ENCODE data around the gene MEIKIN. TPM values are rescaled to one million over a fixed set of nuclear protein-coding genes. Genes with fewer than 3 reads are reported as not detected.

The MEIKIN gene
- total RNA-seq, 4 donors from 2014 or later = not detected

DNA sequence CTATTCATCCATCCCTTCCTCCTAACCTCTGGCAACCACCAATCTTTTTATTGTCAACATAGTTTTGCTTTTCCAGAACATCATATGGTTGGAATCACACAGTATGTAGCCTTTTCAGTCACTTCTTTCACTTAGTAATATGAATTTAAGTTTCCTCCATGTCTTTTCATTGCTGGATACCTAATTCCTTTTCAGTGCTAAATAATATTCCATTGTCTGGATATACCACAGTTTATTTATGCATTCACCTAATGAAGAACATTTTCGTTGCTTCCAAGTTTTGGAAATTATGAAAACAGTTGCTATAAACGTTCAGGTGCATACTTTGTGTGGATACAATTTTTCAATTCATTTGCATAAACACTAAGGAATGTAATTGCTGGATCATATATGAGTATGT lies 77.9 kb downstream of the MEIKIN start:
- peaks cover 0 to 58% (median 10%) of the 10 kb centered on the region in 4 donors for H3K9me3 ChIP-seq
- H3K27me3 ChIP-seq = no peaks in the 10 kb centered on the region
- 43% methylated on average over 2 of the region's 2 CpGs for WGBS, 2 donors
- no peaks in the 10 kb centered on the region for H3K4me1 ChIP-seq
- H3K4me3 ChIP-seq = no peak overlapping the region
- DNase-seq (ENCODE audit: low spot score in 2 of 2) = no peak
- H3K36me3 ChIP-seq = no peaks in the 10 kb centered on the region
- H3K27ac ChIP-seq = no peak overlapping the region
- TF ChIP-seq POLR2A (IDR thresholded peaks at IDR 0.05) = no peak
- TF ChIP-seq, protein P1, sequence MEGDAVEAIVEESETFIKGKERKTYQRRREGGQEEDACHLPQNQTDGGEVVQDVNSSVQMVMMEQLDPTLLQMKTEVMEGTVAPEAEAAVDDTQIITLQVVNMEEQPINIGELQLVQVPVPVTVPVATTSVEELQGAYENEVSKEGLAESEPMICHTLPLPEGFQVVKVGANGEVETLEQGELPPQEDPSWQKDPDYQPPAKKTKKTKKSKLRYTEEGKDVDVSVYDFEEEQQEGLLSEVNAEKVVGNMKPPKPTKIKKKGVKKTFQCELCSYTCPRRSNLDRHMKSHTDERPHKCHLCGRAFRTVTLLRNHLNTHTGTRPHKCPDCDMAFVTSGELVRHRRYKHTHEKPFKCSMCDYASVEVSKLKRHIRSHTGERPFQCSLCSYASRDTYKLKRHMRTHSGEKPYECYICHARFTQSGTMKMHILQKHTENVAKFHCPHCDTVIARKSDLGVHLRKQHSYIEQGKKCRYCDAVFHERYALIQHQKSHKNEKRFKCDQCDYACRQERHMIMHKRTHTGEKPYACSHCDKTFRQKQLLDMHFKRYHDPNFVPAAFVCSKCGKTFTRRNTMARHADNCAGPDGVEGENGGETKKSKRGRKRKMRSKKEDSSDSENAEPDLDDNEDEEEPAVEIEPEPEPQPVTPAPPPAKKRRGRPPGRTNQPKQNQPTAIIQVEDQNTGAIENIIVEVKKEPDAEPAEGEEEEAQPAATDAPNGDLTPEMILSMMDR (IDR thresholded peaks at IDR 0.05) = no peak
- no peak for TF ChIP-seq EP300 (IDR thresholded peaks at IDR 0.05)

DNA sequence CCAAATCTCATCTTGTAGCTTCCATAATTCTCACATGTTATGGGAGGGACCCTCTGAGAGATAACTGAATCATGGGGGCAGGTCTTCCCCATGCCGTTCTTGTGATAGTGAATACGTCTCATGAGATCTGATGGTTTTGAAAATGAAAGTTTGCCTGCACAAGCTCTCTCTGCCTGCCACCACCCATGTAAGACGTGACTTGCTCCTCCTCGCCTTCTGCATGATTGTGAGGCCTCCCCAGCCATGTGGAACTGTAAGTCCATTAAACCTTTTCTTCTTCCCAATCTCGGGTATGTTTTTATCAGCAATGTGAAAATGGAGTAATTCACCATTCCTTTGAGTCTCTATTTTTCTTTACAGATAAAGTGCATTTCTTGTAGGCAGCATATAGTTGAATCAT lies 81.8 kb downstream of the MEIKIN start:
- WGBS, 2 donors = 86 to 87% methylated on average over 5 of the region's 5 CpGs
- DNase-seq (ENCODE audit: low spot score in 2 of 2) = no peak
- TF ChIP-seq EP300 (IDR thresholded peaks at IDR 0.05) (no peak), POLR2A (IDR thresholded peaks at IDR 0.05) (no peak)
- TF ChIP-seq, protein P1 (IDR thresholded peaks at IDR 0.05) = no peak

GRCh38 chr5:131857388-131857787 lies 88.1 kb downstream of the MEIKIN start:
- H3K36me3 ChIP-seq = no peaks in the 10 kb centered on the region
- H3K4me1 ChIP-seq = no peaks in the 10 kb centered on the region
- H3K27ac ChIP-seq = no peak overlapping the region
- TF ChIP-seq, protein P1 (IDR thresholded peaks at IDR 0.05) = no peak
- TF ChIP-seq POLR2A (IDR thresholded peaks at IDR 0.05) = no peak
- no peak for TF ChIP-seq EP300 (IDR thresholded peaks at IDR 0.05)
- no peaks in the 10 kb centered on the region for H3K27me3 ChIP-seq
- WGBS, 2 donors = 94 to 95% methylated on average over 10 of the region's 10 CpGs
- H3K9me3 ChIP-seq = peaks cover 0 to 3% (median 0%) of the 10 kb centered on the region in 4 donors
- no peak overlapping the region for H3K4me3 ChIP-seq
- DNase-seq (ENCODE audit: low spot score in 2 of 2) = no peak

More for the DNA sequence above, 81.8 kb downstream of the MEIKIN start:
- Histone ChIP-seq H3K4me3 (no peak overlapping the region), H3K27ac (no peak overlapping the region), H3K4me1 (no peaks in the 10 kb centered on the region), H3K27me3 (no peaks in the 10 kb centered on the region), H3K9me3 (peaks cover 0 to 54% (median 10%) of the 10 kb centered on the region in 4 donors), H3K36me3 (no peaks in the 10 kb centered on the region)

GRCh38 chr5:131855452-131855851 lies 90.0 kb downstream of the MEIKIN start:
- DNase-seq (ENCODE audit: low spot score in 2 of 2) = no peak
- Histone ChIP-seq H3K4me1 (no peaks in the 10 kb centered on the region), H3K4me3 (no peak overlapping the region), H3K36me3 (no peaks in the 10 kb centered on the region), H3K9me3 (peaks cover 0 to 4% (median 0%) of the 10 kb centered on the region in 4 donors), H3K27me3 (no peaks in the 10 kb centered on the region), H3K27ac (no peak overlapping the region)
- WGBS, 2 donors = 91% methylated on average over 3 of the region's 3 CpGs
- no peak for TF ChIP-seq POLR2A (IDR thresholded peaks at IDR 0.05)
- TF ChIP-seq EP300 (IDR thresholded peaks at IDR 0.05) = no peak
- TF ChIP-seq, protein P1 (IDR thresholded peaks at IDR 0.05) = no peak

GRCh38 chr5:131854134-131854533 lies 91.3 kb downstream of the MEIKIN start:
- H3K9me3 ChIP-seq = peaks cover 0 to 13% (median 0%) of the 10 kb centered on the region in 4 donors
- H3K4me1 ChIP-seq = no peaks in the 10 kb centered on the region
- no peak overlapping the region for H3K27ac ChIP-seq
- TF ChIP-seq POLR2A (IDR thresholded peaks at IDR 0.05) (no peak), EP300 (IDR thresholded peaks at IDR 0.05) (no peak)
- TF ChIP-seq, protein P1 (IDR thresholded peaks at IDR 0.05) = no peak
- no peak for DNase-seq (ENCODE audit: low spot score in 2 of 2)
- H3K27me3 ChIP-seq = no peaks in the 10 kb centered on the region
- no peaks in the 10 kb centered on the region for H3K36me3 ChIP-seq
- no peak overlapping the region for H3K4me3 ChIP-seq

All from tibial nerve (tissue), 4 donors.